GM12878 (cell line): ENCODE measurements around the gene FPGS. TPM values are rescaled to one million over a fixed set of nuclear protein-coding genes. Genes with fewer than 3 reads are reported as not detected.

Experiments
- ATAC-seq: fragments of 200-7000 bp; cut with Tn5 transposase; 3 replicates; pipeline ENCODE4 v1.9.1; 2020; ENCODE audit warnings: mild to moderate bottlenecking, moderate library complexity
- BruUV-seq: library from RNA; stranded (reverse); fragments of 400-500 nt; replicated peaks from 2 replicates; lab custom pipeline; 2021; lab: Mats Ljungman, UMichigan
- CTCF ChIA-PET: fragments of 300-600 bp; sonication (Branson Sonifier 250); formaldehyde crosslinking; extraction: SDS; loops from one replicate; lab custom pipeline; 2021; ENCODE audit warnings: inconsistent platforms; lab: Yijun Ruan, JAX
- POLR2A ChIA-PET: fragments of 350-600 bp; formaldehyde crosslinking; extraction: SDS; loops from one replicate; lab custom pipeline; 2021; ENCODE audit warnings: inconsistent platforms; lab: Charles Lee
- RAD21 ChIA-PET: fragments of 300-600 bp; sonication (Branson Sonifier 250); formaldehyde crosslinking; loops from one replicate; lab custom pipeline; 2023; ENCODE audit warnings: antibody characterized with exemption; ENCODE audit not compliant: unreplicated experiment; lab: Charles Lee
- SMC1A ChIA-PET: fragments of 300-600 bp; sonication (Branson Sonifier 250); formaldehyde crosslinking; loops from one replicate; lab custom pipeline; 2023; ENCODE audit not compliant: unreplicated experiment, uncharacterized antibody; lab: Charles Lee
- DNase-seq: peaks from one replicate; pipeline ENCODE4 v3.0.0-alpha.2; 2011; ENCODE audit warnings: low read depth, low spot score
- FAIRE-seq: peaks from 3 replicates; lab custom pipeline; 2011; peaks lifted over from hg19 to GRCh38; lab: Jason Lieb, UNC
- H2AFZ ChIP-seq: 2 replicates; pipeline ENCODE4 v1.6.0; 2011; ENCODE audit warnings: low read depth, low read length, control low read depth; ENCODE audit not compliant: control insufficient read depth
- H3K27ac ChIP-seq: 2 replicates; pipeline ENCODE4 v1.5.1; 2011; ENCODE audit warnings: control low read depth; ENCODE audit not compliant: control insufficient read depth, insufficient read depth
- H3K27me3 ChIP-seq, 2 experiments: replicated peaks in 1 of 2; 2 replicates each; pipeline versions ENCODE4 v1.6.0 to v1.6.1; 2011; ENCODE audit warnings: low read length in 1 of 2; ENCODE audit not compliant: control insufficient read depth in 2 of 2, insufficient read depth in 2 of 2
- H3K36me3 ChIP-seq, 2 experiments: 2 replicates each; pipeline ENCODE4 v1.5.1; 2011; ENCODE audit warnings: low read length in 1 of 2; ENCODE audit not compliant: control insufficient read depth in 2 of 2, insufficient read depth in 2 of 2
- H3K4me1 ChIP-seq: 2 replicates; pipeline ENCODE4 v1.6.1; 2011; ENCODE audit warnings: mild to moderate bottlenecking, low read length, moderate library complexity, mixed read lengths; ENCODE audit not compliant: control insufficient read depth, insufficient read depth
- H3K4me2 ChIP-seq: 2 replicates; pipeline ENCODE4 v1.6.0; 2011; ENCODE audit warnings: control low read depth; ENCODE audit not compliant: control insufficient read depth, insufficient read depth
- H3K4me3 ChIP-seq: fragments of 200-600 bp; sonication (generic); 2 replicates; pipeline ENCODE4 v1.5.1; 2016
- H3K79me2 ChIP-seq: 2 replicates; pipeline ENCODE4 v1.6.0; 2011; ENCODE audit warnings: low read length; ENCODE audit not compliant: control insufficient read depth, insufficient read depth
- H3K9ac ChIP-seq: 2 replicates; pipeline ENCODE4 v1.8.0; 2011; ENCODE audit warnings: low read length, control low read depth, mixed read lengths; ENCODE audit not compliant: control insufficient read depth, insufficient read depth
- H3K9me3 ChIP-seq: replicated peaks from 3 replicates; pipeline ENCODE4 v1.5.1; 2011; ENCODE audit warnings: mild to moderate bottlenecking, low read length; ENCODE audit not compliant: control insufficient read depth, insufficient read depth
- H4K20me1 ChIP-seq: 2 replicates; pipeline ENCODE4 v1.6.0; 2011; ENCODE audit not compliant: control insufficient read depth, insufficient read depth
- ASH2L ChIP-seq: fragments of 300-600, 200-600 bp; sonication (generic); IDR thresholded peaks from 2 replicates; pipeline ENCODE4 v1.6.1; 2017; ENCODE audit warnings: low read depth, mild to moderate bottlenecking, borderline replicate concordance
- BCL11A ChIP-seq: IDR thresholded peaks from 2 replicates; pipeline ENCODE4 v1.6.1; 2011; ENCODE audit warnings: low read depth, low read length
- CBFB ChIP-seq: IDR thresholded peaks from 2 replicates; pipeline ENCODE4 v1.6.1; 2016; ENCODE audit warnings: antibody characterized with exemption, low read depth
- CEBPZ ChIP-seq: fragments of 150-350 bp; IDR thresholded peaks from 2 replicates; pipeline ENCODE4 v1.6.1; 2016; ENCODE audit warnings: low read depth, low read length
- CTCF ChIP-seq, 3 experiments: IDR thresholded peaks in 2 of 3; conservative IDR thresholded peaks in 1 of 3; 2 replicates each; pipeline ENCODE4 v1.5.1; 2011; ENCODE audit warnings: low read depth in 3 of 3, low read length in 3 of 3, mild to moderate bottlenecking in 3 of 3, control low read depth in 2 of 3, moderate library complexity in 2 of 3, inconsistent platforms in 1 of 3, mixed read lengths in 1 of 3; ENCODE audit not compliant: control insufficient read depth in 2 of 3, insufficient read depth in 1 of 3; ENCODE audit errors: extremely low read depth in 1 of 3
- PBX3 ChIP-seq: IDR thresholded peaks from 2 replicates; pipeline ENCODE4 v1.6.1; 2011; ENCODE audit warnings: mild to moderate bottlenecking, low read depth, low read length, moderate library complexity; ENCODE audit not compliant: insufficient replicate concordance
- POU2F2 ChIP-seq: IDR thresholded peaks from 3 replicates; pipeline ENCODE4 v1.6.1; 2011; ENCODE audit warnings: low read depth, mild to moderate bottlenecking, low read length, borderline replicate concordance
- TAF1 ChIP-seq: IDR thresholded peaks from 2 replicates; pipeline ENCODE4 v1.6.1; 2011; ENCODE audit warnings: mild to moderate bottlenecking, low read depth, low read length, borderline replicate concordance
- TARDBP ChIP-seq: IDR thresholded peaks from 2 replicates; pipeline ENCODE4 v1.6.1; 2016; ENCODE audit warnings: borderline replicate concordance
- ZNF687 ChIP-seq: fragments of 450-650 bp; IDR thresholded peaks from 2 replicates; pipeline ENCODE4 v1.6.1; 2017; ENCODE audit warnings: mild to moderate bottlenecking, moderate library complexity
- WGBS: methylation state at CpG from one replicate; pipeline ENCODE4 v1.1.6; 2016; ENCODE audit warnings: low lambda C conversion rate; ENCODE audit not compliant: insufficient replicate concordance, insufficient coverage; ENCODE audit errors: missing lambda C conversion rate; 5-methylcytosine and 5-hydroxymethylcytosine counted together
- in situ Hi-C: fragments of 300-500 bp; cut with MboI; formaldehyde crosslinking; loops from 9 replicates; pipeline ENCODE4 v1.14.3; 2018; ENCODE audit warnings: mixed read lengths
- intact Hi-C: fragments of 100-400 bp; cut with micrococcal nuclease; formaldehyde crosslinking; loops from one replicate; pipeline ENCODE4 v1.14.2; 2022; ENCODE audit not compliant: unreplicated experiment
- polyA plus RNA-seq, 11 experiments: library from polyadenylated mRNA; depleted of rRNA in 4 of 11; unstranded in 6 of 11; stranded (reverse) in 5 of 11; fragments of >200 nt; fragmentation: Nextera tagmentation in 4 of 11; fragmentation: Illumina TruSeq in 1 of 11; extraction: Ambion mirVana in 4 of 11; extraction: Trizol in 1 of 11; gene quantifications; 1 replicate in 1 of 11; 2 replicates in 10 of 11; pipeline versions ENCODE4 v1.2.1 to v1.2.3, GENCODE V29; 2011 to 2016; ENCODE audit warnings: inconsistent platforms in 2 of 11, missing spikeins in 2 of 11, low read depth in 1 of 11
- total RNA-seq, 4 experiments: library from RNA; depleted of rRNA in 3 of 4; stranded (reverse); fragments of >200 nt in 3 of 4; fragmentation: Illumina TruSeq in 1 of 4; extraction: Trizol in 1 of 4; gene quantifications; 2 replicates each; pipeline versions ENCODE4 v1.2.1 to v1.2.3, GENCODE V29; 2013 to 2021

Gene FPGS
- total and polyA plus RNA-seq, 10 of the 15 experiments (the other 5 are each of a cell fraction or from before 2014, with no cell fraction given) = 1.2 to 127 (median 80.4) TPM

GRCh38 chr9:127765418-127765817 lies 37.3 kb upstream of the FPGS start (continued):
- TF ChIP-seq CEBPZ (no peak), CTCF (IDR thresholded peaks at IDR 0.05 in 2 of 3, conservative IDR thresholded peaks at IDR 0.05 in 1 of 3; ENCODE audit: control insufficient read depth in 2 of 3, extremely low read depth in 1 of 3, insufficient read depth in 1 of 3, low read depth in 3 of 3, low read length in 3 of 3) (no peak), CBFB (no peak), BCL11A (no peak)

- WGBS = 63% methylated on average over 3 of the region's 3 CpGs
- ChIA-PET RAD21 (interaction anchor here (0.7 to 7.6 kb wide), 6 partner anchors 11 to 154 kb away, joined by 3 to 61 read pairs (median 4); partner anchors contain the start of genes CDK9, PTRH1, SH2D3C and TOR2A), SMC1A (interaction anchor here (1.2 to 2.0 kb wide), 4 partner anchors 8 to 149 kb away, joined by 4 to 9 read pairs (median 5); partner anchors contain the start of genes SH2D3C and ST6GALNAC4), CTCF (interaction anchor here (0.8 to 9.2 kb wide), 5 partner anchors 9 to 154 kb away, joined by 3 to 75 read pairs (median 4); partner anchors contain the start of genes CDK9 and TOR2A), POLR2A (interaction anchor here (1.0 to 1.4 kb wide), 3 partner anchors 9 to 138 kb away, joined by 3 to 8 read pairs (median 4); no protein-coding TSS in a partner anchor)
- BruUV-seq = no TSS peak
- in situ Hi-C loops (no loop called here), intact Hi-C loops (no loop called here)
- no peak overlapping the region for H3K27ac ChIP-seq
- H3K27me3 ChIP-seq = no peaks in the 10 kb centered on the region
- H3K9ac ChIP-seq = no peak overlapping the region
- peaks cover 5% of the 10 kb centered on the region; the same call in 1 of the 2 replicates for H4K20me1 ChIP-seq
- no peak for DNase-seq
- peaks cover 5 to 27% of the 10 kb centered on the region in 2 experiments for H3K36me3 ChIP-seq
- H3K4me2 ChIP-seq = no peak overlapping the region
- peaks cover 13% of the 10 kb centered on the region for H3K79me2 ChIP-seq
- no peak overlapping the region for H3K4me3 ChIP-seq
- H2AFZ ChIP-seq = no peak overlapping the region
- no peak for ATAC-seq
- no peaks in the 10 kb centered on the region for H3K9me3 ChIP-seq
- H3K4me1 ChIP-seq = peaks cover 24% of the 10 kb centered on the region
- FAIRE-seq = no peak
- TF ChIP-seq ASH2L (no peak), ZNF687 (no peak), PBX3 (no peak), TARDBP (no peak), POU2F2 (no peak), TAF1 (no peak)
Observed at GRCh38 chr9:127767410-127767809, 35.3 kb upstream of the FPGS start.
